Skeletal muscle tissue (tissue), 4 donors: ENCODE measurements around the gene PTGES3. TPM values are rescaled to one million over a fixed set of nuclear protein-coding genes. Genes with fewer than 3 reads are reported as not detected.
A peak's percentile ranks its signal among the peaks of the same experiment; 100 is the strongest.

Experiments
- H3K27ac ChIP-seq: one replicate; pipeline ENCODE4 v1.7.0; 2013; ENCODE audit warnings: mild to moderate bottlenecking, low read depth, low read length, inconsistent platforms
- H3K27me3 ChIP-seq, 3 donors: one replicate each; pipeline ENCODE4 v1.7.0; 2013; ENCODE audit warnings: low read length in 3 of 3; ENCODE audit not compliant: control insufficient read depth in 3 of 3, insufficient read depth in 3 of 3
- H3K36me3 ChIP-seq, 3 donors: one replicate each; pipeline ENCODE4 v1.7.0; 2013; ENCODE audit warnings: low read length in 3 of 3; ENCODE audit not compliant: control insufficient read depth in 3 of 3, insufficient read depth in 3 of 3
- H3K4me1 ChIP-seq, 3 donors: one replicate each; pipeline ENCODE4 v1.7.0; 2013; ENCODE audit warnings: low read length in 3 of 3, mild to moderate bottlenecking in 3 of 3; ENCODE audit not compliant: control insufficient read depth in 3 of 3, insufficient read depth in 3 of 3
- H3K4me3 ChIP-seq, 3 donors: one replicate each; pipeline ENCODE4 v1.7.0; 2013; ENCODE audit warnings: low read length in 3 of 3
- H3K9ac ChIP-seq, 3 donors: one replicate each; pipeline ENCODE4 v1.7.0; 2013; ENCODE audit warnings: low read length in 3 of 3, mild to moderate bottlenecking in 3 of 3, moderate library complexity in 2 of 3, low read depth in 1 of 3
- H3K9me3 ChIP-seq, 3 donors: one replicate each; pipeline ENCODE4 v1.7.0; 2013; ENCODE audit warnings: low read length in 3 of 3; ENCODE audit not compliant: control insufficient read depth in 3 of 3
- total RNA-seq: library from RNA; depleted of rRNA; stranded (reverse); fragments of >200 nt; gene quantifications from one replicate; pipeline ENCODE4 v1.2.3, GENCODE V29; 2014
- donor health status: Osteomylitis.

Gene PTGES3
- total RNA-seq, 1 donor from 2014 or later = 85.1 TPM

DNA sequence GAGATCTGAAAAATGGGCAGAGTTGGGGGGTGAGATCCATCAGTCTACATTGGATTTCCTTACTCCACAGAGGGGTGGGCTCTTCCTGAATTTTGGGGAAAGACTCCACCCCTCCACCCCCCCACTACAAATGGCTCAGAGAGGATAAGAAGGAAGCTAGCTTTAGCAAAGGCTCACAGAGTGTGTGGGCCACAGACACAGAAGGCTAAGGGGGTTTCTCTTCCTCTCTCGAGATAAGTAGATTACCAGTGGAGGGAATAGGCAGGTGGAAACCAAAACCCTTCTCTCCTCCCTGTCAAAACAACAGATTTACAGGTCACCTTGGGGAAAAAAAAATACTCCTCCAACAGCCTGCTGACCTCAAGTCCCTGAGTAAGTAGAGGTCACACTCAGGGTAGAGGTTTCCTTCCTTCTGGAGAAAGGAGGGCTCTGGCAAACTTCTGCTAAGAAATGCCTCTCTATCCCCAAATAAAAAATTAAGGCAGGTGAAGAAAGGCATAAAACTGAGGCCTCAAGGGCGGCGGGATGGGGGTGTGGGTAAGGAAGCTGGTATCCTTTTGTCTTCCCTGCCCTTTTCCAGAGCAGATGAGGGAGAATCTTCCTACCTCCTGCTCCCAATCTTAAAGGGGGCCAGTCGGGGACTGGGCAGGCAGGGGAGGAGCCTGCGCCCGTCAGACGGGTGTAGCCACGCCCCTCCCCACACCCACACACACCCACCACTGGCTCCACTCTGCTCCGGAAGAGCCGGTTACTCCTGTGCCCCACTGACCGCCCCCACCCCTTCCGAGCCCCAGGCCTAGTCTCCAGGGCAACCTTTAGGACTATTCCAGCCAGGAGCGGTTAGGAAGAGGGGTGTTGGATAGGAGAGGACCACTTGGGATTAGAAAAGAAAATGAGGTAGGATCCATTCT, 56.0 kb downstream of the PTGES3 start:
- H3K36me3 ChIP-seq = no peaks in the 10 kb centered on the region
- no peaks in the 10 kb centered on the region for H3K27me3 ChIP-seq
- no peak overlapping the region for H3K27ac ChIP-seq
- no peaks in the 10 kb centered on the region for H3K9me3 ChIP-seq
- H3K9ac ChIP-seq = peak overlapping the region in 2 of 3 donors; percentile 38 to 92
- H3K4me1 ChIP-seq = peaks cover 60 to 77% (median 65%) of the 10 kb centered on the region in 3 donors
- H3K4me3 ChIP-seq = peak overlapping the region; percentile 6 to 49 (median 23)

GRCh38 chr12:56630180-56630632, 57.9 kb downstream of the PTGES3 start, which contains the start of gene BAZ2A:
Gene BAZ2A, minus strand, starts transcription at chr12:56630326. Its CDS starts 12,796 bp downstream, at chr12:56617530.
- Histone ChIP-seq H3K4me3 (peak within 1 kb of the TSS; percentile 70 to 90 (median 81)), H3K36me3 (peaks cover 0 to 5% (median 3%) of the 10 kb centered on the region in 3 donors), H3K4me1 (peaks cover 52 to 64% (median 57%) of the 10 kb centered on the region in 3 donors), H3K27me3 (no peaks in the 10 kb centered on the region), H3K9me3 (no peaks in the 10 kb centered on the region), H3K9ac (peak within 1 kb of the TSS; percentile 80 to 94 (median 93)), H3K27ac (peak within 1 kb of the TSS; percentile 92)

- H3K4me1 ChIP-seq = peaks cover 49 to 60% (median 55%) of the 10 kb centered on the region in 3 donors
- H3K9me3 ChIP-seq = no peaks in the 10 kb centered on the region
- peak overlapping the region; percentile 70 to 90 (median 81) for H3K4me3 ChIP-seq
- peak overlapping the region; percentile 92 for H3K27ac ChIP-seq
- H3K27me3 ChIP-seq = no peaks in the 10 kb centered on the region
- H3K36me3 ChIP-seq = peaks cover 0 to 5% (median 3%) of the 10 kb centered on the region in 3 donors
- H3K9ac ChIP-seq = peak overlapping the region; percentile 80 to 94 (median 93)
Observed at GRCh38 chr12:56629459-56630179, 58.5 kb downstream of the PTGES3 start.

DNA sequence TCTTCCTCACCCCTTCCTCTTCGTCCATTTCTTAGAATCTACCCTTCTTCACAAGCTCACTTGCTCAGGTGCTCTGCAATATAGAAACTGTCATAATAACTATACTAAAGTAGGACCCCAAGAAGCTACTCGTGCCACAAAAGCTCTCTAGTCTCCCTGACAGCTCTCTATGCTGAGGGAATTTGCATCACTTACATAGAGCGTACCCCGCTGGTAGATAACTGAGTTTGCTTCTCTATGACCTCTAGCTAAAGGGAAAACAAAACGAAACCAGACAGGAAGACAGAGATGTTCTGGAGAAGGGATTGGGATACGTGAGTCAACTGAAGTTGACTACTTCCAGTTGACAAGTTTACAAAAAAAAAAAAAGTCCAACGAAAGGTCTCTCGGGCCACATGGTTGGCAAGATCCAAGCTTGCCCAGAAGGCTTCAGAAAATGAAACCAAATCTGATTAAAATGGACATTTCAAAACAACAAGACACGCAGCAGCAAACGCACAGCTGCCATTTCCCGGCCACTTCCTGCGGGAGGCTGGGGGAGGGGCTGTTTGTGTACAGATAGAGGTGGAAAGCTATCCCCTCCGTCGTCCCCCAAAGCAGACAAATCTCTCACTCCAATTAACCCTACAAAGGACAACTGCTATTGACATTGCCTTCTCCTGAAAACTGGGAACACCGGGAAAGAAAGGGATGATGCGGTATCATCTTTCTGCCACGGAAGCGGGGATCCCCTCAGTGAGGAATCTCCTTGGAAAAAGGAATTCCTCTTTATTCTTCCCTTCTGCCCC, 59.2 kb downstream of the PTGES3 start:
- H3K9me3 ChIP-seq = no peaks in the 10 kb centered on the region
- H3K4me1 ChIP-seq = peaks cover 45 to 54% (median 50%) of the 10 kb centered on the region in 3 donors
- no peaks in the 10 kb centered on the region for H3K27me3 ChIP-seq
- H3K27ac ChIP-seq = peak overlapping the region; percentile 92
- H3K4me3 ChIP-seq = peak overlapping the region; percentile 70 to 90 (median 81)
- H3K9ac ChIP-seq = peak overlapping the region; percentile 80 to 94 (median 93)
- H3K36me3 ChIP-seq = peaks cover 0 to 5% (median 3%) of the 10 kb centered on the region in 3 donors

GRCh38 chr12:56626701-56627100, 61.4 kb downstream of the PTGES3 start:
- no peak overlapping the region for H3K4me3 ChIP-seq
- H3K9me3 ChIP-seq = no peaks in the 10 kb centered on the region
- H3K36me3 ChIP-seq = peaks cover 0 to 5% (median 3%) of the 10 kb centered on the region in 3 donors
- H3K27ac ChIP-seq = no peak overlapping the region
- H3K9ac ChIP-seq = no peak overlapping the region
- H3K27me3 ChIP-seq = no peaks in the 10 kb centered on the region
- H3K4me1 ChIP-seq = peaks cover 28 to 37% (median 36%) of the 10 kb centered on the region in 3 donors

GRCh38 chr12:56622535-56622934, 65.5 kb downstream of the PTGES3 start:
- no peak overlapping the region for H3K27ac ChIP-seq
- H3K9me3 ChIP-seq = no peaks in the 10 kb centered on the region
- no peak overlapping the region for H3K4me3 ChIP-seq
- peaks cover under 1 to 18% (median 3%) of the 10 kb centered on the region in 3 donors for H3K36me3 ChIP-seq
- peaks cover 11 to 22% (median 12%) of the 10 kb centered on the region in 3 donors for H3K4me1 ChIP-seq
- H3K9ac ChIP-seq = no peak overlapping the region
- H3K27me3 ChIP-seq = no peaks in the 10 kb centered on the region

DNA sequence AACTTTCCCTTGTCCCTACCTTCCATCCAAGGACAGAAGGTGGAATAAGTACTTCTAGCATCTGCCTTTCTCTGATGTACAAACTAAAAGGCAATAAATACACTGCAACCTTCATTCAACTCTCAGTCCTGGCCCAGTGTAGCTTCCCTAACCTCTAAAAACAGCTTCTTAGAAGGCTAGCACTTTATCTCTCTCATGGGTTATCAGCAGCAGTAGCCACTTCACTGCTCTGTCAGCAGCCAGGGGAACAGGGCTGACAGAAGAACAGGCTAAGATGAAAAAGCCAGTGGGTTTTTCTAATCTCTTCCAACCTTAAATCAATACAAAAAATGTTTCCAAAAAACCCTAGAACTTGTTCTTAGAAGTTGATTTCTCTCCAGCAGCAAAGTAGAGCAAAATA, 71.2 kb downstream of the PTGES3 start:
- H3K36me3 ChIP-seq = peaks cover 41 to 67% (median 51%) of the 10 kb centered on the region in 3 donors
- H3K9me3 ChIP-seq = no peaks in the 10 kb centered on the region
- H3K4me1 ChIP-seq = peaks cover 3 to 11% (median 11%) of the 10 kb centered on the region in 3 donors
- H3K9ac ChIP-seq = no peak overlapping the region
- no peak overlapping the region for H3K4me3 ChIP-seq
- H3K27ac ChIP-seq = no peak overlapping the region
- no peaks in the 10 kb centered on the region for H3K27me3 ChIP-seq

GRCh38 chr12:56616244-56616643, 71.8 kb downstream of the PTGES3 start:
- Histone ChIP-seq H3K4me3 (no peak overlapping the region), H3K27me3 (no peaks in the 10 kb centered on the region), H3K4me1 (peaks cover under 1 to 11% (median 11%) of the 10 kb centered on the region in 3 donors), H3K9ac (no peak overlapping the region), H3K27ac (no peak overlapping the region), H3K36me3 (peaks cover 47 to 74% (median 58%) of the 10 kb centered on the region in 3 donors), H3K9me3 (no peaks in the 10 kb centered on the region)

DNA sequence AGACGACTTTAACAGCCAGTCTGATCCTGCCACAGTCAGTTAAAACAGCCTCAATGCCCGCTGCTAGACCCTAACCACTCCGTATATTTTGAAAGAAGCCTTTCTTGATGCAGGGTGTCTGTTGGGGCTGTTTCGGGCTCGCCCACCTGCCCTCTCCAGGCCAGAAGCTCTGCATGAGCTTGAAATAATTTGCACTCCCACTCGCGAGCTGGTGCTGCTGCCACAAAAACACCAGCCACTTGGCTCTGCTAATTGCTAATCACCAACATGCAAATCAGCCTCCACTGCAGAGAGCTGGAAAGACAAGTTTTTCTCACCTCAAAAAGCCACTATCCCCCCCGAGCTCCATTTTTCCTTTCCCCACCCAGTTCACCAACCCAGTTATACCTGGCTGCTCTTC, 73.5 kb downstream of the PTGES3 start:
- Histone ChIP-seq H3K9ac (no peak overlapping the region), H3K27ac (no peak overlapping the region), H3K9me3 (no peaks in the 10 kb centered on the region), H3K4me3 (no peak overlapping the region), H3K4me1 (peaks cover 0 to 11% (median 8%) of the 10 kb centered on the region in 3 donors), H3K27me3 (no peaks in the 10 kb centered on the region), H3K36me3 (peaks cover 64 to 81% (median 74%) of the 10 kb centered on the region in 3 donors)
